A673 (cell line): ENCODE results near the gene COL4A6. TPM values are rescaled to one million over a fixed set of nuclear protein-coding genes. Genes with fewer than 3 reads are reported as not detected.

Experiments used
- BruUV-seq: library from RNA; stranded (reverse); fragments of 400-500 nt; replicated peaks from 2 replicates; lab custom pipeline; 2021; lab: Mats Ljungman, UMichigan
- CTCF ChIA-PET: fragments of 300-600 bp; sonication (Branson Sonifier 250); formaldehyde crosslinking; loops from one replicate; lab custom pipeline; 2022; ENCODE audit warnings: antibody characterized with exemption; lab: Charles Lee
- POLR2A ChIA-PET: fragments of 300-600 bp; sonication (Branson Sonifier 250); formaldehyde crosslinking; loops from one replicate; lab custom pipeline; 2022; ENCODE audit warnings: antibody characterized with exemption; ENCODE audit not compliant: low non-redundant PET; lab: Charles Lee
- DNase-seq: peaks from one replicate; pipeline ENCODE4 v3.0.0-alpha.2; 2015; ENCODE audit warnings: low spot score
- H3K27ac ChIP-seq: fragments of 200-600 bp; sonication (generic); 2 replicates; pipeline ENCODE4 v1.5.1; 2016; ENCODE audit warnings: mixed run types, low read depth, mild to moderate bottlenecking, mixed read lengths, antibody characterized with exemption, low read length; ENCODE audit not compliant: poor library complexity, severe bottlenecking
- H3K27me3 ChIP-seq: fragments of 200-600 bp; sonication (generic); replicated peaks from 2 replicates; pipeline ENCODE4 v1.6.1; 2017; ENCODE audit warnings: mixed run types, low read depth, mild to moderate bottlenecking, mixed read lengths, antibody characterized with exemption, low read length; ENCODE audit not compliant: insufficient read depth, poor library complexity
- H3K36me3 ChIP-seq: fragments of 200-600 bp; sonication (generic); 2 replicates; pipeline ENCODE4 v1.6.1; 2016; ENCODE audit warnings: mixed run types, mild to moderate bottlenecking, mixed read lengths, antibody characterized with exemption, low read length; ENCODE audit not compliant: insufficient read depth, poor library complexity, severe bottlenecking
- H3K4me1 ChIP-seq: fragments of 200-600 bp; sonication (generic); 2 replicates; pipeline ENCODE4 v1.6.1; 2017; ENCODE audit warnings: mixed run types, mild to moderate bottlenecking, mixed read lengths, antibody characterized with exemption, low read length; ENCODE audit not compliant: insufficient read depth, poor library complexity, severe bottlenecking
- H3K4me3 ChIP-seq: fragments of 200-600 bp; sonication (generic); 2 replicates; pipeline ENCODE4 v1.5.1; 2016; ENCODE audit warnings: low read depth, mixed run types, mild to moderate bottlenecking, mixed read lengths, low read length; ENCODE audit not compliant: poor library complexity, severe bottlenecking
- H3K9me3 ChIP-seq: fragments of 200-600 bp; sonication (generic); 2 replicates; pipeline ENCODE4 v1.6.1; 2016; ENCODE audit warnings: mixed run types, low read depth, mild to moderate bottlenecking, mixed read lengths, antibody characterized with exemption, low read length; ENCODE audit not compliant: poor library complexity, severe bottlenecking
- EZH2 ChIP-seq: fragments of 200-600 bp; sonication (generic); IDR thresholded peaks from 2 replicates; pipeline ENCODE4 v1.6.1; 2017; ENCODE audit warnings: borderline replicate concordance, low read depth, mild to moderate bottlenecking, mixed read lengths, antibody characterized with exemption, low read length; ENCODE audit not compliant: poor library complexity, severe bottlenecking
- intact Hi-C: fragments of 100-400 bp; cut with micrococcal nuclease; formaldehyde crosslinking; loops from one replicate; pipeline ENCODE4 v1.10.0; 2022; ENCODE audit not compliant: unreplicated experiment
- total RNA-seq: library from RNA; stranded (reverse); gene quantifications from 2 replicates; pipeline ENCODE4 v1.2.3, GENCODE V29; 2021
- TF ChIP-seq, protein P1 (sequence below): fragments of 300-800, 200-600 bp; sonication (generic); conservative IDR thresholded peaks from 2 replicates; pipeline ENCODE4 v1.5.1; 2017; ENCODE audit warnings: low read depth, mild to moderate bottlenecking, antibody characterized with exemption, low read length, moderate library complexity, mixed read lengths

Gene COL4A6
- total RNA-seq, 1 experiment from 2014 or later = not detected

DNA sequence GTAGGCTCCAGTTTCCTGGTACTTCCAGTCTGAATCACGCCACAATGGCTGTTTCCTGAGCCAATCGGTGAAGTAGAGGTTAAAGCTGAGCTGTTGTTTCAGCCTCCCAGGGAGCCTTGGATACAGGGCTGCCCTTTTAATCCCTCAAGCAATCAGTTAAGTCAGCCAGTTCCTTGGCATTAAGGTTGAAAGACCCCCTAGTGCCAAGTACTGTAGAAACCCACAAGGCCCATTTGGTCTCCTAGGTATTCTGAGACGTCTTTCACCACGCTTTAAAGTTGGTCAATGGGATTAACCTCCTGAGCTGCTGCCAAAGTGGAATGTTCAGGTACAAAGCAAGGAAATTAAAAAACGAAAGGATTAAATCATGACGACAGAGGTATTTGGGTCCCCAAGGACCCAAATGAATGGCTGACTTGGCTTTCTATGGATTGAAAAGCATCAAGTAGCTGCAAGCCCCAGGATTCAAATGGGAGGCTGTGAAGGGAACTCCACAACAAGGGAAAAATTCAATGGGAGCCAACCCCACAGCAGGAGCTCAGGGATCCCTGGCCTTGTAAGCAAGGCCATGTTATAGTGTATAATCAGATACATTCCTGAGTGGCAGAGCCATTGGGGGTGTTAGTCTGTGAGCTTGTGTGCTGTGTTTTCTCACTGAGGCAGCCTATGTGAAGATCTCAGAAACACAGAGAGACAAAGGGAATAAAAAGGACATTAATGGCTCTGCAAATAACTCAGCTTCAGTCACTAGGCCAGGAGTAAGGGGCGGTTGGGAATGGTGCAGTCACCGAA is 260.7 kb downstream of the COL4A6 start:
- H3K9me3 ChIP-seq = no peaks in the 10 kb centered on the region
- no peak for TF ChIP-seq EZH2
- TF ChIP-seq, protein P1, sequence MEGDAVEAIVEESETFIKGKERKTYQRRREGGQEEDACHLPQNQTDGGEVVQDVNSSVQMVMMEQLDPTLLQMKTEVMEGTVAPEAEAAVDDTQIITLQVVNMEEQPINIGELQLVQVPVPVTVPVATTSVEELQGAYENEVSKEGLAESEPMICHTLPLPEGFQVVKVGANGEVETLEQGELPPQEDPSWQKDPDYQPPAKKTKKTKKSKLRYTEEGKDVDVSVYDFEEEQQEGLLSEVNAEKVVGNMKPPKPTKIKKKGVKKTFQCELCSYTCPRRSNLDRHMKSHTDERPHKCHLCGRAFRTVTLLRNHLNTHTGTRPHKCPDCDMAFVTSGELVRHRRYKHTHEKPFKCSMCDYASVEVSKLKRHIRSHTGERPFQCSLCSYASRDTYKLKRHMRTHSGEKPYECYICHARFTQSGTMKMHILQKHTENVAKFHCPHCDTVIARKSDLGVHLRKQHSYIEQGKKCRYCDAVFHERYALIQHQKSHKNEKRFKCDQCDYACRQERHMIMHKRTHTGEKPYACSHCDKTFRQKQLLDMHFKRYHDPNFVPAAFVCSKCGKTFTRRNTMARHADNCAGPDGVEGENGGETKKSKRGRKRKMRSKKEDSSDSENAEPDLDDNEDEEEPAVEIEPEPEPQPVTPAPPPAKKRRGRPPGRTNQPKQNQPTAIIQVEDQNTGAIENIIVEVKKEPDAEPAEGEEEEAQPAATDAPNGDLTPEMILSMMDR = no peak
- no TSS peak for BruUV-seq
- CTCF ChIA-PET = no interaction called here
- POLR2A ChIA-PET = no interaction called here
- DNase-seq = no peak
- no peaks in the 10 kb centered on the region for H3K36me3 ChIP-seq
- H3K27me3 ChIP-seq = peaks cover 5% of the 10 kb centered on the region
- H3K27ac ChIP-seq = no peak overlapping the region
- intact Hi-C loops = no loop called here
- H3K4me1 ChIP-seq = no peaks in the 10 kb centered on the region
- no peak overlapping the region for H3K4me3 ChIP-seq

DNA sequence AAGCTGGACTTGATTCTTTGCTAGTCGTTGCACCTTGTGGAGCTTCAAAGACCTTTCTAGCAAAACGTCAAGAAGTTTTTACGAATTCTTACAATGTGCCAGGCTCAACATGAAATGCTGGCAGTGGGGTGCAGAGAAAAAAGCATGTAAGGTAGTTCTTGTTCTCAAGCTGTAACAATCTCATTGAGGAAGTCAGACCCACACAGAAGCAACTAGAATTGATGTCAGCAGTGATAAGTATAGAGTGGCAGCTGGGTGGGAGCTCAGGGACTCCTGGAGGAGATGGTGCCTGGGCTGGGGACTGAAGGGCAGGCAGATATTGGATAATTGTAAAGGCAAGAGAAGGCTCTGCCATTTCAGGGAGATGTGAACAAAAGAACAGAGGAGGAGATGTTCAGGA is 264.3 kb downstream of the COL4A6 start:
- no peaks in the 10 kb centered on the region for H3K9me3 ChIP-seq
- no peaks in the 10 kb centered on the region for H3K4me1 ChIP-seq
- no peaks in the 10 kb centered on the region for H3K27me3 ChIP-seq
- H3K4me3 ChIP-seq = no peak overlapping the region
- ChIA-PET POLR2A (no interaction called here), CTCF (no interaction called here)
- no peak for TF ChIP-seq EZH2
- TF ChIP-seq, protein P1 = no peak
- no peak overlapping the region for H3K27ac ChIP-seq
- DNase-seq = no peak
- intact Hi-C loops = no loop called here
- no TSS peak for BruUV-seq
- no peaks in the 10 kb centered on the region for H3K36me3 ChIP-seq

DNA sequence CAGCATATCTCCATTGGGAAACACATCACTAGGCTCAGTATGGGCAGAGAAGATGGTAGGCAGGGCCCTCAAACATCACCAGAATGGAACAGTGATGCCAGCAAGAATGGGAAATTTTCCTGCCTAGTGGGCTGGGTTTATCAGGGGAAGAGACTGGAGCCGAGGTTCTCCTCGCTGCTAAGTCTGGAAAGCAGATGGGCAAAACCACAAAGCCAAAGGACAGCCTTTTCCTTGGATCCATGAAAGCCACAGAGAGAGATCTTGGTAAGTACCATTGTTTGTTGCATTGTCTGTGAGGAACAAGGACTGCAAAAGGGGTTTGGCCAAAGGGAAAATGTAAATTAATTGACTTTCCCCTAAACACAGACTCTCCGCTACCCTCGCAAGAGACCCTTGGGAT is 266.6 kb downstream of the COL4A6 start:
- intact Hi-C loops = no loop called here
- no peak overlapping the region for H3K4me3 ChIP-seq
- no TSS peak for BruUV-seq
- TF ChIP-seq, protein P1 = no peak
- no peak for TF ChIP-seq EZH2
- ChIA-PET POLR2A (no interaction called here), CTCF (no interaction called here)
- no peak overlapping the region for H3K27ac ChIP-seq
- DNase-seq = no peak
- H3K4me1 ChIP-seq = no peaks in the 10 kb centered on the region
- no peaks in the 10 kb centered on the region for H3K36me3 ChIP-seq
- H3K27me3 ChIP-seq = no peaks in the 10 kb centered on the region
- H3K9me3 ChIP-seq = no peaks in the 10 kb centered on the region
